SK-N-MC (cell line): Measurements from ENCODE around the gene CLCN4.

ENCODE experiments used
- DNase-seq: peaks from one replicate; pipeline ENCODE4 v3.0.0-alpha.2; 2011; ENCODE audit warnings: low read depth, low spot score
- H3K27ac ChIP-seq: fragments of 200-600 bp; sonication (generic); 2 replicates; pipeline ENCODE4 v1.5.1; 2016; ENCODE audit warnings: mixed run types
- H3K36me3 ChIP-seq: fragments of 200-600 bp; sonication (generic); 2 replicates; pipeline ENCODE4 v1.6.1; 2017; ENCODE audit warnings: antibody characterized with exemption, low read length, mixed read lengths; ENCODE audit not compliant: insufficient read depth
- H3K4me3 ChIP-seq: fragments of 200-600 bp; sonication (generic); 2 replicates; pipeline ENCODE4 v1.5.1; 2016
- H3K9ac ChIP-seq: fragments of 200-600 bp; sonication (generic); 2 replicates; pipeline ENCODE4 v1.8.0; 2017; ENCODE audit warnings: mixed run types, mixed read lengths; ENCODE audit not compliant: insufficient read length
- H3K9me3 ChIP-seq: fragments of 200-600 bp; sonication (generic); 2 replicates; pipeline ENCODE4 v1.6.1; 2017; ENCODE audit warnings: low read depth, mild to moderate bottlenecking, antibody characterized with exemption, low read length, moderate library complexity, mixed read lengths
- EZH2 ChIP-seq: fragments of 200-600 bp; sonication (generic); IDR thresholded peaks from one replicate; pipeline ENCODE4 v1.6.1; 2017; ENCODE audit warnings: antibody characterized with exemption
- FOXP2 ChIP-seq: optimal IDR thresholded peaks from 2 replicates; pipeline ENCODE3; 2011; ENCODE audit warnings: mild to moderate bottlenecking, moderate library complexity; ENCODE audit not compliant: insufficient read depth; ENCODE audit errors: extremely low read length, control extremely low read depth
- POLR2AphosphoS5 ChIP-seq: IDR thresholded peaks from 2 replicates; pipeline ENCODE4 v1.6.1; 2012; ENCODE audit warnings: mild to moderate bottlenecking, low read depth, low read length, borderline replicate concordance

The CLCN4 gene

DNA sequence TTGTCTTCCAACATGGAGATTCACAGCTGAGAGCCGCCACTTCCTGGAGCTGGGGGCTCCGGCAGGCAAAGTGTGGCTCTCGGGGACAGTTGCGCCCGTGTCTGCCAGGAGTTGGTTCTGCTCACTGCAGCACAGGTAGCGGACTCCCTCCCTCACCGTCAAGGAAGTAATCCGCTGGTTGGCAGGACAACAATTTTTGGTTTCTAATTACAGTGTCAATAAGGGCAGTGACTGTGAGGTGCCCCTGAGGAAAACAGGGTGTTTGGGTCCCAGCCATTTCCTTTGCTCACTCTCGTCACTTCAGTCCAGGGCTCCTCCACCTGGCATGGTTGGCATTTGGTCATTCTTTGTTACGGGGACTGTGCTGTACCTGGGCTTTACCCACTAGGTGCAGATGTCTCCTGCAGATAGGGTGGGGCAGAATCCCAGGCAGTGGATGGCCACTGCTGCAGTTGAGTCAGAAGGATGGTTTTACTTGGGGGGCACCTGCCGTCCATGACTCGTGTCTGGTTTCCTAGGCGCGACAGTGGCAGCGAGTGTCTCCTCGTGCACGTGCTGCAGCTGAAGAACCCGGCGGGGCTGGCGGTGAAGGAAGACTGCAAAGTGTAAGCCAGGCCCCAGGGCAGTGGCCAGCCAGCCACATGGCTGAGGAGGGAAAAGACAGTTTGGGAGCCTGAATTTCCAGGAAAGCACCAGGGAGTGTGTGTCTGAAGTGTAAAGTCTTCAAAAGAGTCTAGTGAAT lies 32.1 kb upstream of the CLCN4 start:
- Histone ChIP-seq H3K9me3 (peaks cover 4% of the 10 kb centered on the region; the same call in 1 of the 2 replicates), H3K27ac (no peak overlapping the region), H3K36me3 (peaks cover 32% of the 10 kb centered on the region), H3K4me3 (no peak overlapping the region), H3K9ac (no peak overlapping the region)
- no peak for TF ChIP-seq POLR2AphosphoS5
- no peak for TF ChIP-seq EZH2
- no peak for DNase-seq

GRCh38 chrX:10125248-10125615 lies 31.5 kb upstream of the CLCN4 start:
- TF ChIP-seq EZH2 (no peak), POLR2AphosphoS5 (no peak), FOXP2 (no peak)
- no peak for DNase-seq
- H3K4me3 ChIP-seq, result no peak overlapping the region
- H3K9ac ChIP-seq, result no peak overlapping the region
- H3K9me3 ChIP-seq, result no peaks in the 10 kb centered on the region
- peaks cover 27% of the 10 kb centered on the region for H3K36me3 ChIP-seq
- no peak overlapping the region for H3K27ac ChIP-seq

GRCh38 chrX:10126044-10126443 lies 30.7 kb upstream of the CLCN4 start:
- no peak overlapping the region for H3K9ac ChIP-seq
- no peak overlapping the region for H3K4me3 ChIP-seq
- DNase-seq, result no peak
- TF ChIP-seq EZH2, result no peak
- no peak for TF ChIP-seq POLR2AphosphoS5
- no peaks in the 10 kb centered on the region for H3K9me3 ChIP-seq
- peaks cover 19% of the 10 kb centered on the region; the same call in 1 of the 2 replicates for H3K36me3 ChIP-seq
- no peak overlapping the region for H3K27ac ChIP-seq

DNA sequence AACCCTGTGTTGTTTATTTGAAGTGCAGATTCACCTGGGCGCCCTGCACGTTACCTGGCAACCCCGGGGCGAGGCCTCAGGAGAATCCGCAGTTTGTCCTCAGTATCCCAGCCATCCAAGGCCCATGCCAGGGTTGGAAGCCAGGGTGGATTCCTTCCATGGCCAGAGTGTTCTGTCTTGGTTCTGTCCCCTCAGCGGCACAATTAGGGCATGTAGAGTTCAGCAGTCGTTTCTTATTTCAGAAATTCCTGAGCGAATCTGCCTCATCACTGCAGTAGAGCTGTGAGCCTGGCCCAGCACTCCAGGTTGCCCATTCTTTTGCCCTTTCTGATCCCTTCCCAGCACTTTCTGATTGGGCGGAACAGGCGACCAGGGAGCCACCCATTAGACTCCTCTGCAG lies 29.9 kb upstream of the CLCN4 start:
- Histone ChIP-seq H3K4me3 (no peak overlapping the region), H3K27ac (no peak overlapping the region), H3K9me3 (no peaks in the 10 kb centered on the region), H3K9ac (no peak overlapping the region), H3K36me3 (peaks cover 11% of the 10 kb centered on the region; the same call in 1 of the 2 replicates)
- TF ChIP-seq FOXP2, result no peak
- TF ChIP-seq POLR2AphosphoS5, result no peak
- no peak for TF ChIP-seq EZH2
- no peak for DNase-seq

DNA sequence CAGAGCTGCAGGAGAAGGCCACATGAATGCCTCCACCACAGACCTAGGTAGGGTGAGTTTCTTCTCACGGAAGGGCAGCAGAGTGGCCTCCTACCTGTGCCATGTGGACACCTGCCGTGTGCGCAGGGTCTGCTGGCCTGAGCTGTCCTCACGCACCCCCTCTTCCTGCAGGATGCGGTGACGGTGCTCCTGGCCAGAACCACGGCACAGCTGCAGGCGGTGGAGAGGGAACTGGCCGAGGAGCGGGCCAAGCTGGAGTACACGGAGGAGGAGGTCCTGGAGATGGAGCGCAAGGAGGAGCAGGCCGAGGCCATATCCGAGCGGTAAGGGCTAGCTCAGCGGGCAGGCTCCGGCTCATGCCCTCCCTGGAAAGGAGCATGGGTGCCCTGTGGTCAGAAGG lies 28.4 kb upstream of the CLCN4 start:
- TF ChIP-seq EZH2, result no peak
- TF ChIP-seq FOXP2, result no peak
- TF ChIP-seq POLR2AphosphoS5, result no peak
- DNase-seq, result no peak
- H3K9me3 ChIP-seq, result no peaks in the 10 kb centered on the region
- H3K9ac ChIP-seq, result no peak overlapping the region
- H3K27ac ChIP-seq, result no peak overlapping the region
- peaks cover 6% of the 10 kb centered on the region; the same call in 1 of the 2 replicates for H3K36me3 ChIP-seq
- H3K4me3 ChIP-seq, result no peak overlapping the region

DNA sequence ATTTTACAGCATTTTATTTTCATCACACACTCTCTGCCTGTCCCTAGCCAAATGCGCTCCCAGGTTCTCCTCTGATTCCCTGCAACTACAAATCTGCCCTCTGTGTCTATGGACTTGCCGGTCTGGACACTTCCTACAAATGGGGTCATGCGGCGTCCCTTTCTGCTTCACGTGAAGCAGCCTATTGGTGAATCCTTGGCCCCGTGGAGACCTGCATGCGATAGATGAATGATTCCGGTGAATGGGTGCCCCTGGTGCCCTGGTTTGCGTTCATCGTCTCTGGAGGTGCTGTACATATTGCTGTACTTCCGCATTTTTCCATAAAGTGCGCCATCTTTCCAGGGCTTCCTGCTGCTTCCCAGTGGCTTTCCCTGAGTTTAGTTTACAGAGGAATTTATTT lies 27.5 kb upstream of the CLCN4 start:
- peaks cover 2% of the 10 kb centered on the region; the same call in 1 of the 2 replicates for H3K36me3 ChIP-seq
- H3K27ac ChIP-seq, result no peak overlapping the region
- no peak overlapping the region for H3K9ac ChIP-seq
- no peak overlapping the region for H3K4me3 ChIP-seq
- TF ChIP-seq EZH2 (no peak), POLR2AphosphoS5 (no peak), FOXP2 (no peak)
- DNase-seq, result no peak
- no peaks in the 10 kb centered on the region for H3K9me3 ChIP-seq

DNA sequence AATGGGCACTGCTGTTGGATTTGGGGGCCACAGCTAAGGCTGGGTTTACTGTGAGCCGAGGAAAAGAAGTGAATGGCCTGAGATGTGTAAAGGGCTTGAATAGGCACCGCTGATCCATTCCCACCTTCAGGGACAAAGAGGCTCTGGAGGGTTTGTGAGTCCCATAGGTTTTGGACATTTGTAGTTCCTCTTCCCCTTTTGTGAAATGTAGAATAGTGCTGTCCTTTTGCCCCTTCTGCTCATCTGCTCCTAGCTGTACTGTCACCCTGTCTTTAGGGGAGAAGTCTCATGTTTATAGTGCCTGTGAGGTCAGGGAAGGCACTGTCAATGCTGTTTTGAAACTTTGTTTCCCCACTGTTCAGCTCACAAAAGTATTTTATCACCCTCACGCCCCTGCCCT lies 26.4 kb upstream of the CLCN4 start:
- H3K27ac ChIP-seq, result no peak overlapping the region
- H3K36me3 ChIP-seq, result peaks cover 2% of the 10 kb centered on the region; the same call in 1 of the 2 replicates
- H3K9ac ChIP-seq, result no peak overlapping the region
- H3K4me3 ChIP-seq, result no peak overlapping the region
- H3K9me3 ChIP-seq, result no peaks in the 10 kb centered on the region
- DNase-seq, result no peak
- TF ChIP-seq EZH2 (no peak), POLR2AphosphoS5 (no peak), FOXP2 (no peak)

DNA sequence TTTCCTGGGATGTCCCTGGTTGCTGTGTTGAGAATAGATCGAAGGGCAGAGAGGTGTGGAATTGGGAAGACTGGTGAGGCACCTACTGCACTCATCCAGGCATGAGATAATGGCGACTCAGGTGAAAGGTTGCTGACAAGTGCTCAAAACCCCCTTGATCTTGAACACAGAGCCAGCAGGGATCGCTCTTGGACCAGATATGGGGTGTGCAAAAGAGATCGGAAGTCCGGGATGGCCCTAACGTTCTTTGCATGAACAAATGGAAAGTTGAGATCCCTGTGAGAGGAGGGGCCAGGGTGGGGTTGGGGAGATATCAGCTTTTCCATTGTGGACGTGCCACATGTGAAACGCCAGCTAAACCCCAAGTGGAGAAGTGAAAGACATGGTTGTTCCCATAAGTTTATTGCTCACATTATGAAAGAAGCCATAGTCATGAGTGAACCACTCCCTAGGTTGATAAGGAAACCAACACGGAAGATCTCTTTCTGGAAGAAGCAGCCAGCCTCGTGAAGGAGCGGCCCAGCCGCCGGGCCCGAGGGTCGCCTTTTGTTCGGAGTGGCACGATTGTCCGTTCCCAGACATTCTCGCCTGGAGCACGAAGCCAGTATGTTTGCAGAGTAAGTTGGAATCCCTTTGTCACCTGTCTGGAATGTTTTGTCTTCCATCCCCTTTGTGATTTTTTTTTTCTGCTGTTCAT lies 22.6 kb upstream of the CLCN4 start:
- no peak for DNase-seq
- Histone ChIP-seq H3K27ac (no peak overlapping the region), H3K9me3 (no peaks in the 10 kb centered on the region), H3K36me3 (peaks cover 2% of the 10 kb centered on the region; the same call in 1 of the 2 replicates), H3K9ac (no peak overlapping the region), H3K4me3 (no peak overlapping the region)
- TF ChIP-seq EZH2, result no peak
- no peak for TF ChIP-seq POLR2AphosphoS5
- TF ChIP-seq FOXP2, result no peak

DNA sequence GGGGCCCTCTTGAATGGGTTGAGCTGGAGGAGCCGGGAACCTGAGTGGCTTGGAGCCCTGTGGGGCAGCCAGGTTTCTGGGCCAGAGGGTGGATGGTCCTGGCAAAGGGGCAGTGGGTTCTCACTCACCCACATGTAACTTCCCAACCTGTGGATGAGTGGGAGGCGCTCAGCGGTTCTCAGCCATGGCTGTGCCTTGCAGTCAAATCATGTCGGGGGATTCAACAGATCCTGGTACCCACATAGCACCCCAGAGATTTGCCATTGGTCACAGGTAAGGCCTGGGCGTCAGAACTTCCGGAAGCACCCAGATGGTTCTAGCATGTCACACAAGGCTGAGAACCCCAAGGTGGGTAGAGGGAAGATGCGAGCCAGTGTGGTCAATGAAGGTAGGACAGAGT lies 21.9 kb upstream of the CLCN4 start:
- TF ChIP-seq POLR2AphosphoS5 (no peak), EZH2 (no peak), FOXP2 (no peak)
- H3K9ac ChIP-seq, result no peak overlapping the region
- no peak for DNase-seq
- H3K9me3 ChIP-seq, result no peaks in the 10 kb centered on the region
- H3K4me3 ChIP-seq, result no peak overlapping the region
- H3K27ac ChIP-seq, result no peak overlapping the region
- H3K36me3 ChIP-seq, result no peaks in the 10 kb centered on the region; the same call in 1 of the 2 replicates
